ENCODE data around the gene XPO6. TPM values are rescaled to one million over a fixed set of nuclear protein-coding genes. Genes with fewer than 3 reads are reported as not detected.

The XPO6 gene
- polyA plus RNA-seq, 1 of the 3 experiments (the other 2 are of a cell fraction), result 97.1 TPM

DNA sequence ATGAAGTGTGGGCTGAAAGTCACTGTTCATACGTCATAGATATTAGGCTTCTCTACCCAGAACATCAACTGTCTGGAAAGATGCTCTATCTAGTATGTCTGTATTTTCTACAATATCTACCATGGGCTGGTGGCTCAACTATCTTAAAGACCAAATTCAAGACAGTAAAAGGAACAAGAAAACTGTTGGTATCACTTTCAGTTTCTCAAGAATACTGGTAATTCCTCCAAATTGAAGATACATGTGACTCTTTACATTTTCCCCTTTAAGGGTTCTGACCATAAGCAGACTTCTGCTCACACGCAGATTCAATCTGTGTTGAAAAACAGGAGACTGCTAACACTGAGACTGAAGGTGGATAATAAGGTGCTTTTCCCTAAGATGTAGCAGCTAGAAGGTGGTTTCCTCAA lies 24.2 kb downstream of the XPO6 start:
- 95% methylated on average over 2 of the region's 2 CpGs for WGBS (ENCODE audit: low lambda C conversion rate)
- Histone ChIP-seq H3K27me3 (ENCODE audit: insufficient read depth) (no peaks in the 10 kb centered on the region), H3K9me2 (no peaks in the 10 kb centered on the region), H3K4me3 (ENCODE audit: low read depth in 2 of 2, low read length in 1 of 2) (no peak overlapping the region), H3K36me3 (replicated peaks in 1 of 2; ENCODE audit: control insufficient read depth in 1 of 2, insufficient read depth in 2 of 2, low read length in 1 of 2) (peaks cover 7 to 8% of the 10 kb centered on the region in 2 experiments), H3K4me2 (no peak overlapping the region), H3K79me2 (ENCODE audit: insufficient read depth) (peaks cover 100% of the 10 kb centered on the region), H3K4me1 (ENCODE audit: control insufficient read depth in 1 of 2, insufficient read depth in 2 of 2, low read depth in 1 of 2, low read length in 1 of 2) (peaks cover 2 to 40% of the 10 kb centered on the region in 2 experiments; a peak in 3 of 4 replicates), H3K9me3 (peaks cover 5% of the 10 kb centered on the region; the same call in 1 of the 2 replicates), H4K20me1 (ENCODE audit: insufficient read depth) (peaks cover 78% of the 10 kb centered on the region), H3F3A (replicated peaks; ENCODE audit: insufficient read depth) (peaks cover 4% of the 10 kb centered on the region), H3K9ac (no peak overlapping the region), H2AFZ (ENCODE audit: low read depth) (no peak overlapping the region), H3K27ac (ENCODE audit: low read depth in 2 of 2, low read length in 1 of 2) (no peak overlapping the region)
- ChIA-PET CTCF (no interaction called here), POLR2A (no interaction called here)
- DNase-seq, result no peak
- TF ChIP-seq FOSL2 (IDR thresholded peaks at IDR 0.05; ENCODE audit: borderline replicate concordance, low read depth), result no peak
- TF ChIP-seq FOXJ3 (CRISPR knock-in tag; IDR thresholded peaks at IDR 0.05), result no peak
- no peak for TF ChIP-seq EP300 (IDR thresholded peaks at IDR 0.05; ENCODE audit: borderline replicate concordance in 1 of 2, low read depth in 1 of 2, low read length in 1 of 2)
- TF ChIP-seq FOXM1 (IDR thresholded peaks at IDR 0.05; ENCODE audit: low read depth), result no peak
- TF ChIP-seq, protein P1, sequence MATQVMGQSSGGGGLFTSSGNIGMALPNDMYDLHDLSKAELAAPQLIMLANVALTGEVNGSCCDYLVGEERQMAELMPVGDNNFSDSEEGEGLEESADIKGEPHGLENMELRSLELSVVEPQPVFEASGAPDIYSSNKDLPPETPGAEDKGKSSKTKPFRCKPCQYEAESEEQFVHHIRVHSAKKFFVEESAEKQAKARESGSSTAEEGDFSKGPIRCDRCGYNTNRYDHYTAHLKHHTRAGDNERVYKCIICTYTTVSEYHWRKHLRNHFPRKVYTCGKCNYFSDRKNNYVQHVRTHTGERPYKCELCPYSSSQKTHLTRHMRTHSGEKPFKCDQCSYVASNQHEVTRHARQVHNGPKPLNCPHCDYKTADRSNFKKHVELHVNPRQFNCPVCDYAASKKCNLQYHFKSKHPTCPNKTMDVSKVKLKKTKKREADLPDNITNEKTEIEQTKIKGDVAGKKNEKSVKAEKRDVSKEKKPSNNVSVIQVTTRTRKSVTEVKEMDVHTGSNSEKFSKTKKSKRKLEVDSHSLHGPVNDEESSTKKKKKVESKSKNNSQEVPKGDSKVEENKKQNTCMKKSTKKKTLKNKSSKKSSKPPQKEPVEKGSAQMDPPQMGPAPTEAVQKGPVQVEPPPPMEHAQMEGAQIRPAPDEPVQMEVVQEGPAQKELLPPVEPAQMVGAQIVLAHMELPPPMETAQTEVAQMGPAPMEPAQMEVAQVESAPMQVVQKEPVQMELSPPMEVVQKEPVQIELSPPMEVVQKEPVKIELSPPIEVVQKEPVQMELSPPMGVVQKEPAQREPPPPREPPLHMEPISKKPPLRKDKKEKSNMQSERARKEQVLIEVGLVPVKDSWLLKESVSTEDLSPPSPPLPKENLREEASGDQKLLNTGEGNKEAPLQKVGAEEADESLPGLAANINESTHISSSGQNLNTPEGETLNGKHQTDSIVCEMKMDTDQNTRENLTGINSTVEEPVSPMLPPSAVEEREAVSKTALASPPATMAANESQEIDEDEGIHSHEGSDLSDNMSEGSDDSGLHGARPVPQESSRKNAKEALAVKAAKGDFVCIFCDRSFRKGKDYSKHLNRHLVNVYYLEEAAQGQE (IDR thresholded peaks at IDR 0.05; ENCODE audit: low read depth, low read length), result no peak

DNA sequence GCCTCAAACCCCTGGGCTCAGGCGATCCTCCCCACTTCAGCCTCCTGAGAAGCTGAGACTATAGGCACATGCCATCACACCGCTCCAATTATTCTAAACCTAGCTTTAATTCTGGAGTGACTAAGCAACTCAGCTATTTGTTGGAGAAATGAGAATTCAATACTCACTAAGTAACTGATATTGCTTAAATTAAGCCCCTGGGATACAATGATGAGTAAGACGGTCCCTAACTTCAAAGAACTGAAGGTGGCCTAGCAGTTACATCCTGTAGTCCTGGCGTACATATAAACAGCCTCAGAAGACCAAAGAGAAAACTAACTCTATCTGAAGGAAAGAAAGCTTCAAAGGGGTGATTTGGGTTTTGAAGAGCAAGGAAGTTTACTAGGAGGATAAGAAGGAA lies 25.0 kb downstream of the XPO6 start:
- no peak overlapping the region for H2AFZ ChIP-seq (ENCODE audit: low read depth)
- peaks cover 5 to 44% of the 10 kb centered on the region in 2 experiments; a peak in 3 of 4 replicates for H3K4me1 ChIP-seq (ENCODE audit: control insufficient read depth in 1 of 2, insufficient read depth in 2 of 2, low read depth in 1 of 2, low read length in 1 of 2)
- CTCF ChIA-PET, result no interaction called here
- POLR2A ChIA-PET, result no interaction called here
- H3K9ac ChIP-seq, result no peak overlapping the region
- no peaks in the 10 kb centered on the region for H3K9me2 ChIP-seq
- peaks cover 5% of the 10 kb centered on the region for H3F3A ChIP-seq (replicated peaks; ENCODE audit: insufficient read depth)
- H3K27ac ChIP-seq (ENCODE audit: low read depth in 2 of 2, low read length in 1 of 2), result peak overlapping the region; percentile 7 to 31; a peak in 2 of 4 replicates
- H3K4me3 ChIP-seq (ENCODE audit: low read depth in 2 of 2, low read length in 1 of 2), result no peak overlapping the region
- peaks cover 100% of the 10 kb centered on the region for H3K79me2 ChIP-seq (ENCODE audit: insufficient read depth)
- H3K9me3 ChIP-seq, result peaks cover 5% of the 10 kb centered on the region; the same call in 1 of the 2 replicates
- H3K4me2 ChIP-seq, result no peak overlapping the region
- peaks cover 7 to 8% of the 10 kb centered on the region in 2 experiments for H3K36me3 ChIP-seq (replicated peaks in 1 of 2; ENCODE audit: control insufficient read depth in 1 of 2, insufficient read depth in 2 of 2, low read length in 1 of 2)
- peaks cover 81% of the 10 kb centered on the region for H4K20me1 ChIP-seq (ENCODE audit: insufficient read depth)
- WGBS (ENCODE audit: low lambda C conversion rate), result 93% methylated on average over 4 of the region's 4 CpGs
- no peak for DNase-seq
- H3K27me3 ChIP-seq (ENCODE audit: insufficient read depth), result no peaks in the 10 kb centered on the region
- TF ChIP-seq RAD21 (IDR thresholded peaks at IDR 0.05; ENCODE audit: low read length), result no peak
- TF ChIP-seq FOSL2 (IDR thresholded peaks at IDR 0.05; ENCODE audit: borderline replicate concordance, low read depth), result no peak
- TF ChIP-seq, protein P2, sequence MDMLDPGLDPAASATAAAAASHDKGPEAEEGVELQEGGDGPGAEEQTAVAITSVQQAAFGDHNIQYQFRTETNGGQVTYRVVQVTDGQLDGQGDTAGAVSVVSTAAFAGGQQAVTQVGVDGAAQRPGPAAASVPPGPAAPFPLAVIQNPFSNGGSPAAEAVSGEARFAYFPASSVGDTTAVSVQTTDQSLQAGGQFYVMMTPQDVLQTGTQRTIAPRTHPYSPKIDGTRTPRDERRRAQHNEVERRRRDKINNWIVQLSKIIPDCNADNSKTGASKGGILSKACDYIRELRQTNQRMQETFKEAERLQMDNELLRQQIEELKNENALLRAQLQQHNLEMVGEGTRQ (IDR thresholded peaks at IDR 0.05; ENCODE audit: borderline replicate concordance, low read depth, low read length), result no peak
- TF ChIP-seq MXI1 (IDR thresholded peaks at IDR 0.05; ENCODE audit: low read depth, low read length), result no peak
- TF ChIP-seq CHD2 (IDR thresholded peaks at IDR 0.05; ENCODE audit: low read length, partially characterized antibody), result no peak
- no peak for TF ChIP-seq SMC3 (IDR thresholded peaks at IDR 0.05; ENCODE audit: low read depth, low read length)
- no peak for TF ChIP-seq FOXM1 (IDR thresholded peaks at IDR 0.05; ENCODE audit: low read depth)
- no peak for TF ChIP-seq RCOR1 (IDR thresholded peaks at IDR 0.05; ENCODE audit: low read length)
- TF ChIP-seq NRF1 (IDR thresholded peaks at IDR 0.05; ENCODE audit: low read depth, low read length), result no peak
- TF ChIP-seq SIN3A (IDR thresholded peaks at IDR 0.05; ENCODE audit: borderline replicate concordance, low read depth, low read length), result no peak
- no peak for TF ChIP-seq TAF1 (IDR thresholded peaks at IDR 0.05; ENCODE audit: borderline replicate concordance, low read depth, low read length)
- no peak for TF ChIP-seq GATA2 (CRISPR knock-in tag; IDR thresholded peaks at IDR 0.05)
- TF ChIP-seq EZH2phosphoT487 (IDR thresholded peaks at IDR 0.05; ENCODE audit: borderline replicate concordance, low read depth), result no peak
